Measurements from ENCODE around the gene PTPRH. TPM values are rescaled to one million over a fixed set of nuclear protein-coding genes. Genes with fewer than 3 reads are reported as not detected.

PTPRH gene, protein sequence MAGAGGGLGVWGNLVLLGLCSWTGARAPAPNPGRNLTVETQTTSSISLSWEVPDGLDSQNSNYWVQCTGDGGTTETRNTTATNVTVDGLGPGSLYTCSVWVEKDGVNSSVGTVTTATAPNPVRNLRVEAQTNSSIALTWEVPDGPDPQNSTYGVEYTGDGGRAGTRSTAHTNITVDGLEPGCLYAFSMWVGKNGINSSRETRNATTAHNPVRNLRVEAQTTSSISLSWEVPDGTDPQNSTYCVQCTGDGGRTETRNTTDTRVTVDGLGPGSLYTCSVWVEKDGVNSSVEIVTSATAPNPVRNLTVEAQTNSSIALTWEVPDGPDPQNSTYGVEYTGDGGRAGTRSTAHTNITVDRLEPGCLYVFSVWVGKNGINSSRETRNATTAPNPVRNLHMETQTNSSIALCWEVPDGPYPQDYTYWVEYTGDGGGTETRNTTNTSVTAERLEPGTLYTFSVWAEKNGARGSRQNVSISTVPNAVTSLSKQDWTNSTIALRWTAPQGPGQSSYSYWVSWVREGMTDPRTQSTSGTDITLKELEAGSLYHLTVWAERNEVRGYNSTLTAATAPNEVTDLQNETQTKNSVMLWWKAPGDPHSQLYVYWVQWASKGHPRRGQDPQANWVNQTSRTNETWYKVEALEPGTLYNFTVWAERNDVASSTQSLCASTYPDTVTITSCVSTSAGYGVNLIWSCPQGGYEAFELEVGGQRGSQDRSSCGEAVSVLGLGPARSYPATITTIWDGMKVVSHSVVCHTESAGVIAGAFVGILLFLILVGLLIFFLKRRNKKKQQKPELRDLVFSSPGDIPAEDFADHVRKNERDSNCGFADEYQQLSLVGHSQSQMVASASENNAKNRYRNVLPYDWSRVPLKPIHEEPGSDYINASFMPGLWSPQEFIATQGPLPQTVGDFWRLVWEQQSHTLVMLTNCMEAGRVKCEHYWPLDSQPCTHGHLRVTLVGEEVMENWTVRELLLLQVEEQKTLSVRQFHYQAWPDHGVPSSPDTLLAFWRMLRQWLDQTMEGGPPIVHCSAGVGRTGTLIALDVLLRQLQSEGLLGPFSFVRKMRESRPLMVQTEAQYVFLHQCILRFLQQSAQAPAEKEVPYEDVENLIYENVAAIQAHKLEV
- under 0.01 TPM in 2 replicates for total RNA-seq

GRCh38 chr19:55208880-55209692, at the start of gene PTPRH:
PTPRH (minus strand) TSS chr19:55209501; CDS start chr19:55209433, 68 bp downstream.
- DNase-seq (ENCODE audit: low read depth in 2 of 2): no peak

- DNase-seq (ENCODE audit: low read depth in 2 of 2): no peak
Observed at GRCh38 chr19:55258476-55258827, 49.2 kb upstream of the PTPRH start.

GRCh38 chr19:55257461-55258420, 48.4 kb upstream of the PTPRH start:
- DNase-seq (ENCODE audit: low read depth in 2 of 2): peak; percentile 17

GRCh38 chr19:55256562-55257460, 47.5 kb upstream of the PTPRH start:
- peak in 1 of 2 donors; percentile 11 for DNase-seq (ENCODE audit: low read depth in 2 of 2)

- no peak for DNase-seq (ENCODE audit: low read depth in 2 of 2)
Observed at GRCh38 chr19:55255618-55256423, 46.5 kb upstream of the PTPRH start.

DNA sequence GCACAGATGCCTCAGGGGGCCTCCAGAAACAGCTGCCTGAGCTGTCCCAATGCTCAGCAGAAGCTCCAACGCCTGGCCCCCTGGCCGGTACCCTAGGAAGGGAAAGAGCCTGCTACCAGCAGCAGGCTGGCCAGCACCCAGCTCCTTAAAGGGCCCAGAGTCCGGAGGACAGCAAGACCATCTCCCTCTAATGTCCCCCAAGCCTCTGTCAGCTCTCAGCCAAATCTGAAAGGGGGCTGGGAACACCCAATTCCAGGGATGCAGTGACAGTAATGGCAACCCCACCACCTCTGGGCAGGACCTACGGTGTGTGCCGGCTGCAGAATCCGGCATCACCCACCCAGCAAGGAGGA, 45.3 kb upstream of the PTPRH start:
- DNase-seq (ENCODE audit: low read depth in 2 of 2): no peak

DNA sequence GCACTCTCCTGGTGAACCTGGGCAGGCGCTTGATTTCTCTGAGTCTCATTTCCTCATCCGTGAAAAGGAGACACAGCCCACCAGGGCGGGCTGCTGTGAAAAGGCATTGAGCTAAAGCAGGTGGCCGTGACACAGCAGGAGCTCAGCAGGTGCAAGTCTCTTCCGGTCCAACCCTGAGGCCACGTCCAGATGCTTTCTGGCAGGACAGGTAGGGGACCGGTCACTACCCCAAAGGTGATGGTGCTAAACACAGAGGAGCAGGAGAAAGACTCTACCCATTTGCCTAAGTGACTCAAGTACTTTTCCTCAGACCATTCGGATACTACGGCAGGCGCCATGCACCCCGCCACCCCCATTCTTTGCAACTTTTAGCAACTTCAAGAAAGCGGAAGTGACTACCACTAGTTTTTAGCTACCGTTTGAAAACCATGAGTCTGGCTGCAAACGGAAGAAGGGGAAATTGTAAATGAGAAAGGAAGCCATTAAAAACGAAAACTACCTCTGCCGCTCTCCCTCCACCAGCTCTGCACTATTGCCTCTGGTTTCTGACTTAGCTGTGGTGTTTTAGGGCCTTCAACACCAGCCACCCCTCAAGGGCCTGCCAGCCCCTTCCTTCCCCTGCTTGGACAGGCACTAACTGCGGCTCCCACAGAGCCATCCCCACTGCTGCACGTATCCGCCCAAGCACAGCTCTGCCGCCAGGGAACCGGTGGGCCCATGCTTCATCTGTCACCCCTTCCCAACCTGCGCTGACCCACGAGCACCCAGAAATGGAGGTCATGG, 44.7 kb upstream of the PTPRH start:
- peak in 1 of 2 donors; percentile 12 for DNase-seq (ENCODE audit: low read depth in 2 of 2)

DNA sequence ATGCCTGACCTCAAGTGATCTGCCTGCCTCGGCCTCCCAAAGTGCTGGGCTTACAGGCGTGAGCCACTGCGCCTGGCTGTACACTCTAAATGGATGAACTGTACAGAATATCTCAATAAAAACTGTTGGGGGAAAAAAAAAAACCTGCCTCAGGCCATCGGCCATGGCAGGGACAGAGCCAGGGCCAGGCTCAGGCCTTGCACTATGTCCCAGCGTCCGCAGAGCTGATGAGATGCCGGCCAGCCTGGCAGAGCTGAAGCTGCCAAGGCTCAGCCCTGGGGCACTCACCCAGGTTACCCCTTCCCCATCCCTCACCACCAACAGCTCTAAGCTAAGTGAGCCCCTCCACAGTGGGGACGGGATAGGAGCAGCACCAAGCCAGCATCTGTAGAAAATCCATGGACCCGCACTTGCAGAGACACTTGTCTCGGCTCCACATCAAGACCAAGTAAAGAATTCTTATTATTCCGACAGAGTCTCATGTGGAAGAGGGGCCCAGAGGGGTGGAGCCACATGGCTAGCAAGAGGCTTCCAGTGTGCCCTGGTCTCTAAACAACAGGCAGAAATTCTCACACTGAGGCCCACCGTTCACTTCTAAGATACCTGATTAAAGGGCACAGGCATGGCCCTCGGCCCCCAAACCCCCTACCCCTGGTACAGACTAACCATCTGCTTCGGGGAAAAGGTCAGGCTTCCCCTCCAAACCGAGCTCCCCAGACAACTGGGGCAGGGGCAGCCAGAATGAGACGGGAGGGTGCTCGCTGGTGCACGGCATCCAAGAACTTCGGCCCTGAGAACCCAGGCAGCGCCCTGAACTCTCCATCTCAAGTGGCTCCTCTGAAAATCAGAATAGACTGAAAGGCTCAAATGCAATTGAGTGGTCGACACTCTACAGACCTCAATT, 43.7 kb upstream of the PTPRH start:
- DNase-seq (ENCODE audit: low read depth in 2 of 2): no peak

GRCh38 chr19:55251341-55252081, 42.2 kb upstream of the PTPRH start:
- peak; percentile 23 to 53 for DNase-seq (ENCODE audit: low read depth in 2 of 2)

GRCh38 chr19:55250262-55251036, 41.1 kb upstream of the PTPRH start:
- no peak for DNase-seq (ENCODE audit: low read depth in 2 of 2)

- no peak for DNase-seq (ENCODE audit: low read depth in 2 of 2)
Observed at GRCh38 chr19:55249841-55250240, 40.5 kb upstream of the PTPRH start.

DNA sequence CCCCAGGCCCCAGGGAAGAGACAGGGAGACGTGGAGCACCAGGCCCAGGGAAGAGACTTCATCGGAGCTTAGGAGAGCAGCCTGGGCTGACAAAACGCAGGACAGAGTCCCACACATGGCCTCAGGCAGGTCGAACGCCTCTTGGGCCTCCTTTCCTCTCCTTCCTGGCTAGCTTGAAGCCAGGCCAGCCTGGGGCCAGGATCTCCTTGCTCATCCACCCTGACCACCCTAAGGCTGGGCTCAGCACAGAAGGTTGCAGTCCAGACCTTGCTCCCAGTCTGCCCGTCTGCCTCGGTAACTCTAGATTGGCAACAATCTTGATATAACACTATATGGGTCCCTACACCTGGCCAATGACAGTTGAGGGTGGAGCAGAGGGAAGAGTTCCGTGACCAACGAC, 39.4 kb upstream of the PTPRH start:
- no peak for DNase-seq (ENCODE audit: low read depth in 2 of 2)

DNA sequence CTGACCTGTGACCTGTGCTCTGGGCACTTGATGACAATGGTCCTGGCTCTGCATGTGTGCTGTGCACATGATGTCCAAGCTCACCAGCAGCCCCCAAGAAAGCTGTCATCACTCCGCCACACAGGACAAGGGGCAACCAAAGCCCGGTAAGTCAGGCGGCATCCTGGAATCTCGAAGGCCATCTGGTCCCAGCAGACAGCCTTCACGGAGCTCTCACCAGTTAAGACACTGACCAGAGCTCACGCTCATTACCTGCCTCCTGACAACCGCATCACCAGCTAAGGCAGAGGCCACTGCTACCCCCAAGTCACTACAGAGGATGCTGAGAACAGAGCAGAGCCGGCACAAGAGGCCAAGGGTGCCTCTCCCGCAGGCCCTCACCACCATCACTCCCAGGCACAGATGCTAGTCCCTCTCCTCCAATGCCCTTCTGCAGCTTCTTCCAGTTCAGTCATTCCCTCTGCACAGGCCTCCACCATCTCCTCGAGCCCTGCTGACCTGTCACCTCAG, 38.9 kb upstream of the PTPRH start:
- DNase-seq (ENCODE audit: low read depth in 2 of 2): no peak

- peak; percentile 35 to 66 for DNase-seq (ENCODE audit: low read depth in 2 of 2)
Observed at GRCh38 chr19:55247621-55248099, 38.4 kb upstream of the PTPRH start.

Measured in lung microvascular endothelial cell (primary cell).